ENCODE data around the gene VMP1. TPM values are rescaled to one million over a fixed set of nuclear protein-coding genes. Genes with fewer than 3 reads are reported as not detected.
"Not testable (repeated sequence)": the region's sequence is repeated elsewhere in the genome, so short reads cannot be mapped to it uniquely, and the experiment has no call there.

VMP1 gene
- total RNA-seq, 1 donor from 2014 or later: 176 TPM

DNA sequence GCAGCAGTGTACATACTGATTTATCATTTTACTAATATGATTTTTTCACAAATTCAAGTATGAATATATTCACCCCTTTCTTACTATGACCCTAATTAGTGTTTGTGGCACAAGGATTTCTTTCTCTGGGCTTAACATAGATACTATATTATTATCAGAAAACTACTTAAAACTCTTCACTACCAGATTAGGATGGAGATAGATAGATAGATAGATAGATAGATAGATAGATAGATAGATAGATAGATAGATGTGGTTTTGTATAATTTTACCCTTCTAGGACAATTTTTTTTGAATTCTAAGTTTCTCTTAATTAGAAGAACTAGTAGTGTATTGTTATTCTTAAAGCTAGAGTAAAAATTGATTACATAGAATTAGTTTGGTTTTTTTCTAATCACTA, 49.6 kb downstream of the VMP1 start:
- Mint-ChIP-seq H3K4me1 (peaks cover 23% of the 10 kb centered on the region), H3K4me3 (no peak overlapping the region), H3K36me3 (ENCODE audit: low read depth) (peaks cover 33% of the 10 kb centered on the region), H3K27me3 (no peaks in the 10 kb centered on the region), H3K9me3 (peaks cover 2% of the 10 kb centered on the region), H3K27ac (no peak overlapping the region)
- CTCF ChIA-PET: interaction anchor here (0.8 to 0.9 kb wide), 2 partner anchors 11 to 102 kb away, joined by 3 to 4 read pairs; no protein-coding TSS in a partner anchor
- POLR2A ChIA-PET: interaction anchor here (0.6 to 1.2 kb wide), 9 partner anchors 26 to 137 kb away, joined by 3 to 23 read pairs (median 4); no protein-coding TSS in a partner anchor
- TF ChIP-seq, protein P1, sequence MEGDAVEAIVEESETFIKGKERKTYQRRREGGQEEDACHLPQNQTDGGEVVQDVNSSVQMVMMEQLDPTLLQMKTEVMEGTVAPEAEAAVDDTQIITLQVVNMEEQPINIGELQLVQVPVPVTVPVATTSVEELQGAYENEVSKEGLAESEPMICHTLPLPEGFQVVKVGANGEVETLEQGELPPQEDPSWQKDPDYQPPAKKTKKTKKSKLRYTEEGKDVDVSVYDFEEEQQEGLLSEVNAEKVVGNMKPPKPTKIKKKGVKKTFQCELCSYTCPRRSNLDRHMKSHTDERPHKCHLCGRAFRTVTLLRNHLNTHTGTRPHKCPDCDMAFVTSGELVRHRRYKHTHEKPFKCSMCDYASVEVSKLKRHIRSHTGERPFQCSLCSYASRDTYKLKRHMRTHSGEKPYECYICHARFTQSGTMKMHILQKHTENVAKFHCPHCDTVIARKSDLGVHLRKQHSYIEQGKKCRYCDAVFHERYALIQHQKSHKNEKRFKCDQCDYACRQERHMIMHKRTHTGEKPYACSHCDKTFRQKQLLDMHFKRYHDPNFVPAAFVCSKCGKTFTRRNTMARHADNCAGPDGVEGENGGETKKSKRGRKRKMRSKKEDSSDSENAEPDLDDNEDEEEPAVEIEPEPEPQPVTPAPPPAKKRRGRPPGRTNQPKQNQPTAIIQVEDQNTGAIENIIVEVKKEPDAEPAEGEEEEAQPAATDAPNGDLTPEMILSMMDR (IDR thresholded peaks at IDR 0.05): no peak
- DNase-seq: no peak
- no peak for ATAC-seq (ENCODE audit: low read depth)
- intact Hi-C loops (cut with micrococcal nuclease): no loop called here

DNA sequence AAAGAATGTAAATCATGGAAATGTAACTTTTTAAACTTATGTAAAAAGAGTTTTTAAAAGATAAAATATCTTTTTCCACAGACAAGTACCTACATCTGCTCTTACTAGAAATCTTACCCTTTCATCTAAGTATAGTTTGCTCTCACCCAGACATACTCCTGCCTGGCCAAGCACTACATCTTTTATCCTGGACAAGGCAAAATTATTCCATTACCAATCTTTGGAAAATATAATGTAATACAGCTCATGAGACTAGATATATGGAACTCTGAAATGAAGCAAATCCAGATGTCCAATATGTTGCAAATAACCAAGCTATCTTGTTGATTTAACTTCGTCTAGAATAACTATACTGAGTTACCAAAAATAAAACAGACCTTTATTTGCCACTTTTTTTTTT, 50.0 kb downstream of the VMP1 start:
- H3K9me3 Mint-ChIP-seq: peaks cover 2% of the 10 kb centered on the region
- no peak for DNase-seq
- H3K4me3 Mint-ChIP-seq: no peak overlapping the region
- peaks cover 34% of the 10 kb centered on the region for H3K36me3 Mint-ChIP-seq (ENCODE audit: low read depth)
- no peaks in the 10 kb centered on the region for H3K27me3 Mint-ChIP-seq
- no peak for ATAC-seq (ENCODE audit: low read depth)
- intact Hi-C loops (cut with micrococcal nuclease): no loop called here
- no peak overlapping the region for H3K27ac Mint-ChIP-seq
- ChIA-PET CTCF (interaction anchor here (0.8 to 0.9 kb wide), 2 partner anchors 11 to 102 kb away, joined by 3 to 4 read pairs; no protein-coding TSS in a partner anchor), POLR2A (interaction anchor here (0.6 to 1.2 kb wide), 10 partner anchors 26 to 137 kb away, joined by 3 to 23 read pairs (median 4); no protein-coding TSS in a partner anchor)
- TF ChIP-seq, protein P1 (IDR thresholded peaks at IDR 0.05): no peak
- H3K4me1 Mint-ChIP-seq: peaks cover 21% of the 10 kb centered on the region

DNA sequence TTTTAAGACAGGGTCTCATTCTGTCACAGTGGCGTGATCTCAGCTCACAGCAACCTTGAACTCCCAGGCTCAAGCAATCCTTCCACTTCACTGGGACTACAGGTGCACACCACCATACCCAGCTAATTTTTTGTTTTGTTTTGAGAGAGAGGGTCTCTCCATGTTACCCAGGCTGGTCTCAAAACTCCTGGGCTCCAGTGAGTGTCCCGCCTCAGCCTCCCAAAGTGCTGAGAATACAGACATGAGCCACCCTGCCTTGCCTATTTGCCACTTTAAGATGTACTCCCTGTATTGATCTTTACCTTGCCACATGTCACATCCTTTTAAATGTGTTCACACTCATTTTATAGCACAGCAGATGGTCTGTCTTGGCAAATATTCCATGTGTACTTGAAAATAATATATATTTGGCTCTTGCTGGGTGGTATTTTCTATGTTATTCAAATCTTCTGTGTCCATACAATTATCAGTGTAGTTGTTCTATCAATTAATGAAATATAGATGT, 50.5 kb downstream of the VMP1 start:
- Mint-ChIP-seq H3K27ac (no peak overlapping the region), H3K27me3 (no peaks in the 10 kb centered on the region), H3K4me3 (no peak overlapping the region), H3K36me3 (ENCODE audit: low read depth) (peaks cover 34% of the 10 kb centered on the region), H3K4me1 (peaks cover 26% of the 10 kb centered on the region), H3K9me3 (peaks cover 2% of the 10 kb centered on the region)
- ChIA-PET POLR2A (interaction anchor here (0.6 to 1.2 kb wide), 9 partner anchors 25 to 136 kb away, joined by 3 to 23 read pairs (median 4); no protein-coding TSS in a partner anchor), CTCF (interaction anchor here (0.8 to 0.9 kb wide), 2 partner anchors 12 to 101 kb away, joined by 3 to 4 read pairs; no protein-coding TSS in a partner anchor)
- ATAC-seq (ENCODE audit: low read depth) (no peak), DNase-seq (no peak)
- TF ChIP-seq, protein P1 (IDR thresholded peaks at IDR 0.05): no peak
- intact Hi-C loops (cut with micrococcal nuclease): no loop called here

DNA sequence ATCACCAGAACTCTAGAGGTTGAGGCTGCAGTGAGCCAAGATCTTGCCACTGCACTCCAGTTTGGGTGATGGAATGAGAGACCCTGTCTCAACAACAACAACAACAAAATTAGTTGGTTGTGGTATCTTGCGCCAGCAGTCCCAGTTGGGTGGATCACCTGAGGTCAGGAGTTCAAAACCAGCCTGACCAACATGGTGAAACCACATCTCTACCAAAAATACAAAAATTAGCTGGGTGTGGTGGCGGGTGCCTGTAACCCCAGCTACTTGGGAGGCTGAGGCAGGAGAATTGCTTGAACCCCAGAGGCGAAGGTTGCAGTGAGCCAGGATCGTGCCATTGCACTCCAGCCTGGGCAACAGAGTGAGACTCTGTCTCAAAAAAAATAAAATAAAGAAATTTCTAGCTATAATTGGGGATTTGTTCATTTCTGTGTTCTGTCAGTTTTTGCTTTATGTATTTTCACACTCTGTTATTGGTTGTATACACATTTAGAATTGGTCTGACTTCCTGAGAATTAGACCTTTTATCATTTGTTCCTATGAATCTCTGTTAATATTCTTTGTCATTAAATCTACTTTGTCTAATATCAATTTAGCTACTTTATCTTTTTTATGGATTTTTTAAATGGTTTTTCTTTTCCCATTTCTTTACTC, 51.7 kb downstream of the VMP1 start:
- H3K9me3 Mint-ChIP-seq; H3K27me3 Mint-ChIP-seq; ATAC-seq (ENCODE audit: low read depth); intact Hi-C loops (cut with micrococcal nuclease); H3K27ac Mint-ChIP-seq; DNase-seq; H3K4me3 Mint-ChIP-seq: not testable (repeated sequence)
- Mint-ChIP-seq H3K4me1 (peaks cover 21% of the 10 kb centered on the region), H3K36me3 (ENCODE audit: low read depth) (peaks cover 34% of the 10 kb centered on the region)
- CTCF ChIA-PET: interaction anchor here (1.4 to 1.8 kb wide), 2 partner anchors 11 to 99 kb away, joined by 4 to 6 read pairs; no protein-coding TSS in a partner anchor
- POLR2A ChIA-PET: interaction anchor here (0.9 to 2.1 kb wide), 4 partner anchors 12 to 78 kb away, joined by 3 to 7 read pairs (median 4); no protein-coding TSS in a partner anchor

DNA sequence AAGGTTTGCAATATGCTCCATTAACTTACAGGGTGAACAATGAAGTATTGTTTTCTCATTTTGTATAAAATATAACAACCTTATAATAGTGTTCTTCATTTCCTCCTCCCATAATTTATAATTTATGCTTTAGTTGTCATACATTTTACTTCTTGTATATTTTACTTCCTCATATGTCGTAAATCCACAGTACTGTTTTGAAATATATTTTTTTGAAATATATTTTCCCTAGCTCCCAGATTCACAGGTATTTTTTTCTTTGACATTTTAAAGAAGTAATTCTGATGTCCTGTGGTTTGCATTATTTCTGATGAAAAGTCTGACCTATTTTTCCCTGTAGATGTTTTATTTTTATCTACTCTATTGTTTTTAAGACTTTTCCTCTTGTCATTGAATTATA, 52.7 kb downstream of the VMP1 start:
- CTCF ChIA-PET: interaction anchor here (0.7 to 1.8 kb wide), 2 partner anchors 9 to 98 kb away, joined by 3 to 4 read pairs; no protein-coding TSS in a partner anchor
- intact Hi-C loops (cut with micrococcal nuclease): no loop called here
- Mint-ChIP-seq H3K36me3 (ENCODE audit: low read depth) (peaks cover 34% of the 10 kb centered on the region), H3K4me1 (peaks cover 16% of the 10 kb centered on the region), H3K27ac (no peak overlapping the region), H3K4me3 (no peak overlapping the region), H3K9me3 (peaks cover 2% of the 10 kb centered on the region), H3K27me3 (no peaks in the 10 kb centered on the region)
- TF ChIP-seq, protein P1 (IDR thresholded peaks at IDR 0.05): no peak
- POLR2A ChIA-PET: interaction anchor here (0.7 to 2.1 kb wide), 3 partner anchors 8 to 26 kb away, joined by 3 to 7 read pairs (median 4); no protein-coding TSS in a partner anchor
- ATAC-seq (ENCODE audit: low read depth) (no peak), DNase-seq (no peak)
